ENCODE measurements around the gene FOXD1. TPM values are rescaled to one million over a fixed set of nuclear protein-coding genes. Genes with fewer than 3 reads are reported as not detected.
"Not testable (repeated sequence)": the region's sequence is repeated elsewhere in the genome, so short reads cannot be mapped to it uniquely, and the experiment has no call there.

The FOXD1 gene
- 0.20 and 0.29 TPM in 2 replicates for total RNA-seq

DNA sequence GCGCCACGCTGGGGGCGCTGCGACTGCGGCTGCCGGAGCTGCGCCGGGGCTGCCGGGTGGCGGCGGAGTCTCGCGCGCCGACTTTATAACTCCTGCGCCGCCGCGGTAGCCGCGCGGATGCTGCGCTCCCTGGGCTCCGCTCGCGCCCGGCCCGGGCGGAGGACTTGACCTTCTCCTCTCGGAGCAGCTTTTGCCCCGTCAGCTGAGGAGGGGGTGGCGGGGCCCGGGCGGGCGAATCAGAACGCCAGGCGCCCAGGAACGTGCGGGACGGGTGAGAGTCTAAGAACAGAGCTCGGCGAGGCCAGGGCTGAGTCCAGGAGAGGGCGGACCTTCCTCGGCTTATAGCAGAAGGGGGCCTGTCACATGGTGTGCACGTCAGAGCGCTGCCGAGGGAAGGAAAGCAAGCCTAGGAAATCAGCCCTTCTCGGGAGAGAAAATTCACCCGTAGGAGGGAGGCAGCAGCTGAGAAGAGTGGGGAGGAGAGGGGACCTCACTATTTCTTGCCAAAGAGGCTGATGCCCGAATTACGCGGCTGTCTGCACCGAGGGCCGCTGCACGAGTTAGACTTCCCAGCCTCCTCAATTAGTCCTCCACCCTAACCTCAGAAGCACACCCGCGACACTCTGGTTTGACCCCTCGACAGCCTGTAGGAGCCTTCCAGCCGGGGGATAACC is at the start of gene FOXD1:
Gene FOXD1 (minus strand): TSS at position 315 of the 674 bp plus-strand sequence. CDS start 415 bp downstream, outside the sequence.
- intact Hi-C loops (cut with micrococcal nuclease) = loop anchor here (1.0 to 2.0 kb wide), 3 partner anchors 9 to 214 kb away; no protein-coding TSS in a partner anchor

DNA sequence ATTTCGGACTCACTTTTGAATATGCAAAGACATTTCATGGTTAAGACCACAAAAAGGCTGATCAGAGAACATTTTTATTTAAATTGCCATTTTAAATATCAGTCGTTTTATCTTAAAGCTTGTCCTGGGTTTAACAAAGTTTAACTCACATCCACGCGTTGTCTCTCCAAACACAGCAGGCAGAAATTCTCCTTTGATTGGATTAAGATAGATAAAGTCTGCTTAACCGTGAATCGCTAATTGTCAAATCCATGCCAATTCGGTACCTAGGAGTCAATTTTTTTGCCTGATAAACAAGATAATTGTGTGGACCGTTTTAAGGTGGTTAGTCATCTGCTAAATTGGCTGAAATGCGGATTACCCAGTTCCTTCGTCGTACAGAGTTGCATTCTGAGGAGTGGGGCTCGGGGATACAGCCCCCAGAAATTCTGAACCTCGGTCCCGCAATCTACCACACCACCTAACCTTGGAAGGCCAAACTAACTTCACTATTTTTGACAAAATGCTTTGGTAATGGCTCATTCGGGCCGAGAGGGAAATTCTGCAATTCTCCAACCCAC is 49.0 kb upstream of the FOXD1 start:
- intact Hi-C loops (cut with micrococcal nuclease) = loop anchor here (1.0 to 10.0 kb wide), 16 partner anchors 22 to 1895 kb away; partner anchors contain the start of genes ANKRA2, ENC1, GCNT4 and GFM2

DNA sequence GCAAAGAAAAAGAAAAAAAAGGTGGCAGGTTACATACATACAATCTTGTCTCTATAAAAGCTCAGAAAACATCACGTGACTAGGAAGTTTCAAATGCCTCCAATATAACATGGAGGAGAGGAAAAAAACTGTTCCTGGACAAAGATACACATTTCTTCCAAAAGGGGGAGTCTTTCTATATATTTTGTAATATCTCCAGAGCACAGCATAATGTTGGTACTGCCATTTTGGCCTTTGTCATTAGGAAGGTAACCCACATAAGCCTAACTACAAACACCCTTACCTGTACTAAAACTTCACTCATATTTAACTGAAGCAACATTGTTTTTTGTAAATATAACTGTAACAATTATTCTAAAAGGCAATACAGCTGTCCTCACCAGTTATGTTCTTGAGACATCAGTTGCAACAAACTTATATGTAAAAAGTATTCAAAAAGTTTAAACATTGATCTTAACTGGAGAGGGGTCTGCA is 48.4 kb upstream of the FOXD1 start:
- intact Hi-C loops (cut with micrococcal nuclease) = loop anchor here (5.0 to 10.0 kb wide), 7 partner anchors 335 to 1895 kb away; partner anchors contain the start of genes ENC1, GCNT4, MRPS27 and PTCD2

DNA sequence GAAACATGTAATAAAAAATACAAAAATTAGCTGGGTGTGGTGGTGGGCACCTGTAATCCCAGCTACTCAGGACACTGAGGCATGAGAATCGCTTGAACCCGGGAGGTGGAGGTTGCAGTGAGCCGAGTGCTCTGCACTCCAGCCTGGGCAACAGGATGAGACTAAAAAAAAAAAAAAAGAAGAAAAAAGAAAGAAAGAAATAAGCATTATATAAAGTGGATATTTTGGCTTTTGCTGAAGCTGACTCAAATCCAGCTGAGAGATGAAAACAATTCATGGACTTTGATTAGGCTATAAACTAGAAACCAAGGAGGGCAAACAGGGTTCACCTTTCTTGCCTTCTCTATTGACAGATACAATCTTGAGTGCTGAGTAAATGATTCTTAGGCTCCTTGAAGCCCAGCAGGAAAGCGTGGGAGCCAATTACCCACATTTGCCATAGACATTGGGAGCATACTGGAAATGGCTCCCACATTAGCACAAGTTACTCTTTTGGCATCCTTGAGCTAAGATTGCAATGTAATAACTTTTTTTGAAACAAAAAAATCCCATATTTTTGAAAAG is 47.3 kb upstream of the FOXD1 start:
- intact Hi-C loops (cut with micrococcal nuclease) = loop anchor here (5.0 to 10.0 kb wide), 7 partner anchors 334 to 1894 kb away; partner anchors contain the start of genes ENC1, GCNT4, MRPS27 and PTCD2

DNA sequence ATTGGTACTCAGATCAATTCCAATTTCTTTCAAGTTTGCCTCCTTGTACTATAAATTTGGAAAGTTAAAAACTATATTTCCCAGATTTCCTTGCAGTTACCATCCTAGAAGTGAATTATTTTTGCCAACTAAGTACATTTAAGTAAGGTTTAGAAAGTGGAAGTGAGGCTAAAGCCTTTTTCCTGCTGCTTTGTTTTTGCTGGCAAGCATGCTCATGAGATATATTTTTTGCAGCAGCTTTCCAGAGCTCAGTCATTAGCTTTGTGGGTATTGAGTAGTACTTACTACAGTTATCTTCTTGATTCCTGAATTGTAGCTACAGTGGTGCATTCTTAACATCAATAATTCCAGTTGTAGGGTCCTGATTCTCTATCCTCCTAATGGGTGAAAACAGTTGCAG is 46.1 kb upstream of the FOXD1 start:
- intact Hi-C loops (cut with micrococcal nuclease) = loop anchor here (5.0 to 10.0 kb wide), 7 partner anchors 332 to 1892 kb away; partner anchors contain the start of genes ENC1, GCNT4, MRPS27 and PTCD2

DNA sequence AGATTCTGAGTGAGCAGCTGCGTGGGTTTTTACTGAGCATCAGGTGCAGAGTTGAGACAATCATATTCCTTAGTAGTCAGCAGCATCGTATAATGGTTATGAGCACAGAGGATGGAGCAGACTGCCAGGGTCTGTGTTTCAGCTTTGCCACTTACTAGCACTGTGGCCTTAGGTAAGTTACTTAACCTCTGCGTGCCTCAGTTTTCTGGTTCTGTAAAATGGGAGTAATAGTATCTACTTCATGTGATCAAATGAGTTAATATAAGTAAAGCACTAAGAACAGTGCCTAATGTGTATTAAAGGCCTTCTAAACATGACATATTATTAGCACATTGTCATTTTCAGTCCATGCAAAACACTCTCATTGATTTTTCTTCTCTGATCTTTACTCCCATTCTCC is 44.8 kb upstream of the FOXD1 start:
- intact Hi-C loops (cut with micrococcal nuclease) = loop anchor here (10.0 kb wide), 1 partner anchor 1151 kb away; the partner anchor contains the start of gene ENC1

DNA sequence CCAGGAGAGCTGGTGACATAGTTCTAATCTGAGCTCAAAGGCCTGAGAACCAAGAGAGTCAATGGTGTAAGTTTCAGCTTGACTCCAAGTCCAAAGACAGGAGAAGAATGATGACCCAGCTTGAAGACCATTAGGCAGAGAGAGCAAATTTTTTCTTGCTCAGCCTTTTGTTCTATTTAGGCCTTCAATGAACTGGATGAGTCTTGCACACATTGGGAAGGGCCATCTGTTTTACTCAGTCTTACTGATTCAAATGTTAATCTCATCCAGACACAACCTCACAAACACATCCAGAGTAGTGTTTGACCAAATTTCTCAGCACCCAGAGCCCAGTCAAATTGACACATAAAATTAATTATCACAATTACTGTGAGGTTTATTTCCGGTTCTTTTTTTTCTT is 42.6 kb upstream of the FOXD1 start:
- intact Hi-C loops (cut with micrococcal nuclease) = loop anchor here (10.0 kb wide), 1 partner anchor 1154 kb away; the partner anchor contains the start of gene ENC1

DNA sequence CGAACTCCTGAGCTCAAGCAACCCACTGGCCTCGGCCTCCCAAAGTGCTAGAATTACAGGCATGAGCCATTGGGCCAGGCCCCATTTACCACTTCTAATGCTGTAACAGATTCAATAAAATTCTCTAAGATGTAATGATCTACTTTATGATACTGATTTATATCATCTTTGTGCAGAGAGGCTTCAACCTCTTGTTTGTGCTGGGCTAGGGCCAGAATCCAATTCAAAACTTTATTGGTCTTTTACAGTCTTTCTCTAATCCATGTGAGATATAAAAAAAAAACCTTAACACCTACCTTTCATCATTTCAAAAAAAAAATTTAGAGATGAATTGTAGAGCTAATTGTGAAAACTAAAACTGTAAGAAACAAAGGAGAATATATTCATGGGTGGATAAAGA is 41.5 kb upstream of the FOXD1 start:
- intact Hi-C loops (cut with micrococcal nuclease) = loop anchor here (10.0 kb wide), 1 partner anchor 1155 kb away; the partner anchor contains the start of gene ENC1

DNA sequence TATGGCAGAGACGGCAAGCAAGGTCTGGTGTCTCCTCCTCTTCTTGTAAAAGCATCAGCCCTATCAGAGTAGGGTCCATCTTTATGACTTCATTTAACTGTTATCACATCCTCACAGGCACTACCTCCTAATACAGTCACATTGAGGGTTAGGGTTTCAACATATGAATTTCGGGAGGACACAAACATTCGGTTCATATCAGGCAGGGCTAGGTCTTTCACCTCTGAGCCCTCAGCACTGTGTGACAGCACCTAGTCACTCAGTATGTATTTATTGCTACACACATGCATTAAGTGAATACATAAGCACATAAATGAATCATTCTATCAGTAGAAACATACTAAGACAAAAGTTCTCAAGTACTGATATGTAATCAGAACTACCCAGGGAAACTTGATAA is 40.2 kb upstream of the FOXD1 start:
- intact Hi-C loops (cut with micrococcal nuclease) = no loop called here

DNA sequence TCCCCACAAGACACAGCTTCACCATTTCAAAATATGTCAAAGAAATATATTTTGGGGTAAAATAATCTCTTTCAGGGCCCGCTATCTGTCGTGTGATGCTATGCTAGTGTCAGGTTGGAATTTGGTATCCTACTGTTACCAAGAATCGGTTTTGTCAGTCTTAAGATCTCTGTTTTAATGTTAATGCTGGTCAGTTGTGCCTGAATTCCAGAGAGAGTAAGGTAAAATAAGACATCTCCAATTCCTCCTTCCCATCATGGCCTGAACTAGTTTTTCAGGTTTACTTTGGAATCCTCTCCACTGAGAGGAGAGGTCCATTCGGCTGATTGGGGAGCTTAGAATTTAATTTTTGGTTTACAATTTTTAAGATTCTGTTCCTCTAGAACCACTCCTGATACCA is 39.2 kb upstream of the FOXD1 start:
- intact Hi-C loops (cut with micrococcal nuclease) = no loop called here

DNA sequence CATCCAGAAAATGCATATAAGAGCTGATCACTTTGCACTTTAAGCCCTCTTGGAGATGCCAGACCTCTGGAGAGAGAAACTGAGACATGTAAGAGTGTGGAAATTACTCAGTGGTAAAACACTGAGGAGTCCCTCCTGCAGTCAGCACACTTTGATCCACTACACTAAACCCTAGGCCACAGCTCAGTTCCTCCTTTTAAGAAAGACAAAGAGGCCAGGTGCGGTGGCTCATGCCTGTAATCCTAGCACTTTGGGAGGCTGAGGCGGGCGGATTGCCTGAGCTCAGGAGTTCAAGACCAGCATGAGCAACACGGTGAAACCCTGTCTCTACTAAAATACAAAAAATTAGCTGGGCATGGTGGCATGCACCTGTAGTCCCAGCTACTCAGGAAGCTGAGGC is 38.7 kb upstream of the FOXD1 start:
- intact Hi-C loops (cut with micrococcal nuclease) = not testable (repeated sequence)

DNA sequence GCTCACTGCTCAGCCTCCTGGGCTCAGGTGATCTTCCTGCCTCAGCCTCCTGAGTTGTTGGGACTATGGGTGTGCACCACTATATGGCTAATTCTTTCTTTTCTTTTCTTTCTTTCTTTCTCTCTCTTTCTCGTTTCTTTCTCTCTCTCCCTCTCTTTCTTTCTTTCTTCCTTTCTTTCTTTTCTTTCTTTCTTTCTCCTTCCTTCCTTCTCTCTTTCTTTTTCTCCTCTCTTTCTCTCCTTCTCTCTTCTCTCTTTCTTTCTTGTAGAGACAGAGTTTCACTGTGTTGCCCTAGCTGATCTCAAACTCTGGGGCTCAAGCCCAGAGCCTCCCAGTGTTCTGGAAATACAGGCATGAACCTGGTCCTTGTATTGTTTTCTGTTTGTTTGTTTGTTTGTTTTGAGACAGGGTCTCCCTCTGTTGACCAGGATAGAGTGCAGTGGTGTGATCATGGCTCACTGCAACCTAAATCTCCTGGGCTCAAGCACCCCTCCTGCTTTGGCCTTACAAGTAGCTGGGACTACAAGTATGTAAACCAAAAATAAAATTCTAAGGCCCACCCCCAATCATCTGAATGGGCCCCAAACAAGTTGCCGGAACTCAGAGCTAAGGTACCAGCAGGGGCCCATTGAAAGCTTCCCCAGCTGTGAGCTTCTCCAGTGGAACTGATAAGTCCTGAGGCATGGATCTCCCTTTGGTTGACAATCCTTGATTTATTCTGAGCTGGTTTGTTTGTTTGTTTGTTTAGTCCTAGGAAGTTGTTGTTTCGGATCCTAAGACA is 37.7 kb upstream of the FOXD1 start:
- intact Hi-C loops (cut with micrococcal nuclease) = no loop called here

DNA sequence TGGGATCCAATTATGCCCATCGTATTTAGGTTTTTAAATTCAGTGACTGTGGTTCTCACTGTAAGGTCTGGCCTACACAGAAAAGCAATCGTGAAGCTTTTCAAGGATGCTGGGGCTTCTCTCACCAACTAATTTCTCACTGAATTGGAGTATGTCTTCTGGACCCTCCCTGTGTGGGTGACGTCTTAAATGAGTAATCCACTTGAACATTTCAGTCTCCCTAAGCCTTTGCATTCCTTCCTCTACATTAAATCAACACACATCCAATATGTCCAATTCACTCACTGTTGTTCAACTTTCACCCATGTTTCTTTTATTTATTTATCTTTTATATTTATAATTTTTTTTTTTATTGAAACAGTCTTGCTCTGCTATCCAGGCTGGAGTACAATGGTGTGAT is 37.1 kb upstream of the FOXD1 start:
- intact Hi-C loops (cut with micrococcal nuclease) = no loop called here

DNA sequence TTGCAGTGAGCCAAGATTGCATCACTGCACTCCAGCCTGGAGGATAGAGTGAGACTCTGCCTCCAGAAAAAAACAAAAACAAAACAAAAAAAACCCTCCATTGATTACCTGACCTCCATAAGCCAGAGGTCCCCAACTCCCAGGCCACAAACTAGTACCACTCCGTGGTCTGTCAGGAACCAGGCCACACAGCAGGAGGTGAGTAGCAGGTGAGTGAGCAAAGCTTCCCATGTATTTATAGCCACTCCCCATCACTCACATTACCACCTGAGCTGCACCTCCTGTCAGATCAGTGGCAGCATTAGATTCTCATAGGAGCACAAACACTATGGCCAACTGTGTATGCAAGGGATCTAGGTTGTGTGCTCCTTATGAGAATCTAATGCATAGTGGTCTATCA is 35.9 kb upstream of the FOXD1 start:
- intact Hi-C loops (cut with micrococcal nuclease) = no loop called here

DNA sequence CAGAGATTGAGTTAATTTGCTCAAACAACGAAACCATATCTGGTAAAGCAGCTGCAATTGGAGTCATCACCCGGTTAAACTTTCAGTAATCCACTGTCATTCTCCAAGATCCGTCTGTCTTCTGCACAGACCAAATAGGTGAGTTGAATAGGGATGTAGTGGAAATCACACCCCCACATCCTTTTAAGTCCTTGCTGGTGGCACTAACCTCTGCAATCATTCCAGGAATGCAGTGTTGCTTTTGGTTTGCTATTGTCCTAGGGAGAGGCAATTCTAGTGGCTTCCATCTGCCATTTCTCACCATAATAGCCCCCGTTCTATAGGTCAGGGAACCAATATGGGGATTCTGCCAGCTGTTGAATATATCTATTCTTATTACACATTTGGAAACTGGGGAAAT is 35.1 kb upstream of the FOXD1 start:
- intact Hi-C loops (cut with micrococcal nuclease) = no loop called here

DNA sequence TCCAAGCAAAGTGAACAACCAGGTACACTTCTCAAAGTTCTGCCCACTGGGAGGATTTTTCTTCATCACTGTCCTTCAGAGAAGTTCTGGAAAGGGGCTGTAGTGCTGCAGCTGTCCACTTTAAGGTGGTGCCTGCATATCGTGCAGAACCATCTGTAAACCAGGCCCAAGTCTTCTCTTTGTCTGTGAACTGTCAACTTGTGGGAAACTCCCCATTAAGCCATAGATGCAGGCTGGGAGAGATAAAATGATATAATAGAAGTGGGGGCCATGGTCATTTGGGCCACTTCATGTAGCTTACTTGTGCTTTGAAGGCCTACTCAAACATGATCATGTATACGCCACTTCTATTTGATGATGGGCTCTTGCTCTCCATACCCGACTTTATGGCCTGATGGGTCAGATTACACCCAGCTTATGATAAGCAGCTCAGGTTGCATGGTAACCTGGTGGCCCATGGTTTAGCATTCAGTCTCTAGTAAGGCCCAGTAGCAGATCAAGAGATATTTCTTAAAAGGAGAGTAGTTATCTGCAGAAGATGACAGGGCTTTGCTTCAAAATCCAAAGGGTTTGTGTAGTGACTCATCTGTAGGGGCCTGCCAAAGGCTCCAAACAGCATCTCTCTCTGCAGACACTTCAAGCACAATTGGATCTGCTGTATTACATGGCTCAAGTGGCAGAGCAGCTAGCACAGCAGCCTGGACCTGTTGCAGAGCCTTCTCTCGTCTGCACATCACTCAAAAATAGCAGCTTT is 34.0 kb upstream of the FOXD1 start:
- intact Hi-C loops (cut with micrococcal nuclease) = no loop called here

DNA sequence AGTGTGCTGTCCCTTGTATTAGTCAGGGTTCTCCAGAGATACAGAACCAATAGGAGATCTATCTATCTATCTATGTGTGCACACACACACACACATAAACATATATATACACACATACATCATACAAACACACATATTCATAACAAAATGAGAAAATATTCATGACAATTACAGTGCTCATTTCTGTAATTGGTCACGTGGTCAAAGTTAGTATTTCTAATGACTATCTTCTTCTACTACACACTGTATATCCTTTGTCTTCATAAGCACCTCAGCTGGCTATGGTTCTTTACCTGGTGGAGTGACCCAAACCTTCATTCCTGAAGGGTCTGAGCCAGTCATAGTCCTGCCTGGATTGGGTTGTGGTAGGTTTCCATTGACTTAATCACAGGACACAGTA is 31.9 kb upstream of the FOXD1 start:
- intact Hi-C loops (cut with micrococcal nuclease) = no loop called here

DNA sequence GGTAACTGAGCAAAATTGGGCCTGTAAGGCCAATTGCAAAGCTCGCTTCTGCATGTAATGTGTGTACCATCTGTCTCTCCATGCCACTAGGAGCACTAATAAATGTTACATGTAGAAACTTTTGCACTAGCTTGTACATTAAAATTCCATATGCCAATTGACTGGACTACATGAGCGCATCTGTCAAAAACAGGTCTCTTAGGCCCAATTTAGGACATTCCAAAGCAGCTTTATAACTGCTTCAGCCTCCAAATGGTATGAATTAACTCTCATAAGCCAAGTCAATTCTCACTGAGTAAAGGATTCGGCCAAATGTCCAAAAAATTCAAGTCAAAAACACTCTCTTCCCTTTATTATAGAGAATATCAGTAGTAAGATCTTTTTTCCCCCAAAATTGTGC is 23.5 kb upstream of the FOXD1 start:
- intact Hi-C loops (cut with micrococcal nuclease) = no loop called here

DNA sequence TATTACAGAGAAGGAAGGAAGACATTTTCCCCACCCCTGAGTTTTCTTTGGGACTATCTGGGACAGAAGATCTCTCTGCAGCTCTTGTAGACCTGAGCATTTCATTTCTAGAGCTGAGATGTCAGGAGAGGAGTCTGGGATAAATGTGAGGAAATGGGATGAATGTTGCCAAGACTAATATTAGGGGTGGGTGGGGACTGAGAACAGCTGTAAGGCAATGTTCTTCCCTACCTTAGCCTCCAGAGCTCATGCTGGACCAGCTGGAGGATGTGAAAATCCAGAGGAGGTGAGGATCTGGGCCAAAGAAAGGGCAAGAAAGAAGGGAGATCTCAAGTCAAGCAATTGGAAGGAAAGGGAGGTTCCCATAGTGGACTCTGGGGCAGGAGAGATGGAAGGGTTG is 23.1 kb upstream of the FOXD1 start:
- intact Hi-C loops (cut with micrococcal nuclease) = no loop called here

DNA sequence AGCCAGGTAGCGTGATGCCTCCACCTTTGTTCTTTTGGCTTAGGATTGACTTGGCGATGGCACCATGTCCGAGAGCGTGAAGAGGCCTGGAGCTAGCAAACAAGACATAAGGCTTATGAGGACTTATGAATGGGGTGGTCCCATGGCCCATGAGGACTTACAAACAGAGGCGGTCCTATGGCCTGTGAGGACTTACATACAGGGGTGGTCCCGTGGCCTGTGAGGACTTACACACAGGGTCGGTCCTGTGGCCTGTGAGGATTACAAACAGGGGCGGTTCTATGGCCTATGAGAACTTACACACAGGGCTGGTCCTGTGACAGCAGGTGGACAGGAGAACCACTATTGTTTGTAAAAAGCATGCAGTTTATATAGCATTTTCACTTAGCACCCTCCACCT is 21.3 kb upstream of the FOXD1 start:
- intact Hi-C loops (cut with micrococcal nuclease) = no loop called here

DNA sequence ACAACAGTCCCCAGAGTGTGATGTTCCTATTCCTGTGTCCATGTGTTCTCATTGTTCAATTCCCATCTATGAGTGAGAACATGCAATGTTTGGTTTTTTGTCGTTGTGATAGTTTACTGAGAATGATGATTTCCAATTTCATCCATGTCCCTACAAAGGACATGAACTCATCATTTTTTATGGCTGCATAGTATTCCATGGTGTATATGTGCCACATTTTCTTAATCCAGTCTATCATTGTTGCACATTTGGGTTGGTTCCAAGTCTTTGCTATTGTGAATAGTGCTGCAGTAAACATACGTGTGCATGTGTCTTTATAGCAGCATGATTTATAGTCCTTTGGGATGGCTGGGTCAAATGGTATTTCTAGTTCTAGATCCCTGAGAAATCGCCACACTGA is 20.1 kb upstream of the FOXD1 start:
- intact Hi-C loops (cut with micrococcal nuclease) = not testable (repeated sequence)
